ENCODE results near the gene BEND6.

The BEND6 gene

GRCh38 chr6:56940977-56941376 lies 13.9 kb upstream of the BEND6 start:
- no peak for DNase-seq (ENCODE audit: low read depth)
- H3K4me3 ChIP-seq (ENCODE audit: low read length): no peak overlapping the region
- no peak for TF ChIP-seq CTCF (conservative IDR thresholded peaks at IDR 0.05; ENCODE audit: low read length)

GRCh38 chr6:56944661-56945060 lies 10.2 kb upstream of the BEND6 start:
- no peak for DNase-seq (ENCODE audit: low read depth)
- no peak overlapping the region for H3K4me3 ChIP-seq (ENCODE audit: low read length)
- TF ChIP-seq CTCF (conservative IDR thresholded peaks at IDR 0.05; ENCODE audit: low read length): no peak

DNA sequence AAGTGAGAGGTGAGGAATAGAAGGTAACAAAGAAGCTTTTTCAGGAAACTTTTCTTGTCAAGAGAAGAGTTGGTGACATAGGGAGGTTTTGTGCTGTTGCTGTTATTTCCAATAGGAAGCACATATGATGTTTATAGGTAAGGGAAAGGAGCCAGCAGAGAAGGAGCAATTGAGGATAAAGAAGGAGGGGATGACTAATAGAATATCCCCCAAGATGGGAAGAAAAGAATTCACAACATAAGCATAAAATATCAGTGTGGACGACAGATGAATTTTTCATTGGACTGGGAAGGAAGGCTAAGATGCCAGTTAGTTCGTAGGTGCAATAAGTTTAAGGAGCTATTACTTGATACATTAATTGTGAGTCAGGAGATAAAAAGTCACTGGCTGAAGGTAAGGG lies 8.5 kb upstream of the BEND6 start:
- DNase-seq (ENCODE audit: low read depth): no peak
- H3K4me3 ChIP-seq (ENCODE audit: low read length): no peak overlapping the region

DNA sequence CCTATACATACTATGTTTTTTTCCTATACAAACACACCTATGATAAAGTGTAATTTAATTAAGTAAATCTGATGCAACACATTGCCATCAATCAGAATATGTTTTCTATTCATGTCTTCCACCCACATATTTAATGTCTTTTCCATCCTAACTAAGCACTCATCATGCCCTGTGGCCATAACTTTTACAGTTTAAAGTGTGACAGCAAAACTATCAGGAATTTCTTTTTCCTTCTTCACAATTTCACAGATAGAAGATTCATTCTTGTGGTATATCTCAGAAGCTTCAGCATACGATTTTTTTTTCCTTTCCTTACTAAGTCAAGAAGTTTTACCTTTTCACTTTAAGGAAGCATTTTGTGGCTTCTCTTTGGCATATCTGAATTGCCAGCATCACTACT lies 7.0 kb upstream of the BEND6 start:
- no peak overlapping the region for H3K4me3 ChIP-seq (ENCODE audit: low read length)
- no peak for TF ChIP-seq CTCF (conservative IDR thresholded peaks at IDR 0.05; ENCODE audit: low read length)
- no peak for DNase-seq (ENCODE audit: low read depth)

More for the DNA sequence above, 8.5 kb upstream of the BEND6 start:
- TF ChIP-seq CTCF (conservative IDR thresholded peaks at IDR 0.05; ENCODE audit: low read length): no peak

GRCh38 chr6:56949265-56949664 lies 5.6 kb upstream of the BEND6 start:
- no peak for DNase-seq (ENCODE audit: low read depth)
- H3K4me3 ChIP-seq (ENCODE audit: low read length): no peak overlapping the region
- no peak for TF ChIP-seq CTCF (conservative IDR thresholded peaks at IDR 0.05; ENCODE audit: low read length)

GRCh38 chr6:56949925-56950495 lies 4.9 kb upstream of the BEND6 start:
- H3K4me3 ChIP-seq (ENCODE audit: low read length): no peak overlapping the region
- no peak for DNase-seq (ENCODE audit: low read depth)
- TF ChIP-seq CTCF (conservative IDR thresholded peaks at IDR 0.05; ENCODE audit: low read length): no peak

GRCh38 chr6:56951049-56951831 lies 3.7 kb upstream of the BEND6 start:
- peak overlapping the region; percentile 92 for H3K4me3 ChIP-seq (ENCODE audit: low read length)
- peak; percentile 41 for DNase-seq (ENCODE audit: low read depth)
- no peak for TF ChIP-seq CTCF (conservative IDR thresholded peaks at IDR 0.05; ENCODE audit: low read length)
